Bronchial epithelial cell (primary cell): ENCODE data around the gene NFKBIZ. TPM values are rescaled to one million over a fixed set of nuclear protein-coding genes. Genes with fewer than 3 reads are reported as not detected.

Source experiments
- DNase-seq: peaks from one replicate; pipeline ENCODE4 v3.0.0-alpha.2; 2010; ENCODE audit warnings: low read depth
- FAIRE-seq: peaks from 2 replicates; lab custom pipeline; 2011; peaks lifted over from hg19 to GRCh38; lab: Jason Lieb, UNC
- H3K27me3 ChIP-seq: 2 replicates; pipeline ENCODE4 v1.5.1; 2011; ENCODE audit warnings: low read length; ENCODE audit not compliant: control insufficient read depth, insufficient read depth
- H3K36me3 ChIP-seq: 2 replicates; pipeline ENCODE4 v1.5.1; 2011; ENCODE audit warnings: low read length; ENCODE audit not compliant: control insufficient read depth, insufficient read depth
- H3K4me3 ChIP-seq: 2 replicates; pipeline ENCODE4 v1.5.1; 2011; ENCODE audit warnings: mild to moderate bottlenecking, low read depth, low read length, control low read depth
- total RNA-seq: library from RNA; depleted of rRNA; stranded (reverse); fragments of >200 nt; gene quantifications from 2 replicates; pipeline ENCODE4 v1.2.1, GENCODE V29; 2014
- TF ChIP-seq, protein P1 (sequence below): IDR thresholded peaks from 2 replicates; pipeline ENCODE4 v1.5.1; 2011; ENCODE audit warnings: mild to moderate bottlenecking, moderate library complexity, low read length, control low read depth, inconsistent platforms; ENCODE audit not compliant: insufficient read depth, severe bottlenecking

The NFKBIZ gene
- total RNA-seq, 1 donor from 2014 or later = 40.3 TPM

DNA sequence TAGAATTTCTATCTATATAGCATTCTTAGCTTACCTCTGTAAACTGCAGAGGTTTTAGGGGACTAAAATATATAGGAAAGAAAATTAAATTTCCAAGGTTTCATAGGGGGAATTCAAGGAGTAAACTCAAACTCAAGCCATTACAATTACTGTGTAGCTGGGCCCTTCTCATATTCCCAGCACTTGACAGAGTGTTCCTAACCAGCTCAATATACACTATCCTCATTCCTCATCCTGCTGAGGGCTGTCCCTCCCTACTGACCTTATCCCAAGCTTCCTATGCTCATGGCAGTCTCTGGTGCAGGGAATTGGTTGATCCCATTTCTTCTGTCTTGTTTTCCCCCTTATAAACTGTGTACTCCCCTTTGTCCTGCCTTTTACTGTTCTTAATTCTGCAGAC lies 36.4 kb upstream of the NFKBIZ start:
- FAIRE-seq (no peak), DNase-seq (no peak)
- H3K36me3 ChIP-seq = no peaks in the 10 kb centered on the region
- TF ChIP-seq, protein P1, sequence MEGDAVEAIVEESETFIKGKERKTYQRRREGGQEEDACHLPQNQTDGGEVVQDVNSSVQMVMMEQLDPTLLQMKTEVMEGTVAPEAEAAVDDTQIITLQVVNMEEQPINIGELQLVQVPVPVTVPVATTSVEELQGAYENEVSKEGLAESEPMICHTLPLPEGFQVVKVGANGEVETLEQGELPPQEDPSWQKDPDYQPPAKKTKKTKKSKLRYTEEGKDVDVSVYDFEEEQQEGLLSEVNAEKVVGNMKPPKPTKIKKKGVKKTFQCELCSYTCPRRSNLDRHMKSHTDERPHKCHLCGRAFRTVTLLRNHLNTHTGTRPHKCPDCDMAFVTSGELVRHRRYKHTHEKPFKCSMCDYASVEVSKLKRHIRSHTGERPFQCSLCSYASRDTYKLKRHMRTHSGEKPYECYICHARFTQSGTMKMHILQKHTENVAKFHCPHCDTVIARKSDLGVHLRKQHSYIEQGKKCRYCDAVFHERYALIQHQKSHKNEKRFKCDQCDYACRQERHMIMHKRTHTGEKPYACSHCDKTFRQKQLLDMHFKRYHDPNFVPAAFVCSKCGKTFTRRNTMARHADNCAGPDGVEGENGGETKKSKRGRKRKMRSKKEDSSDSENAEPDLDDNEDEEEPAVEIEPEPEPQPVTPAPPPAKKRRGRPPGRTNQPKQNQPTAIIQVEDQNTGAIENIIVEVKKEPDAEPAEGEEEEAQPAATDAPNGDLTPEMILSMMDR = no peak
- H3K27me3 ChIP-seq = no peaks in the 10 kb centered on the region
- no peak overlapping the region for H3K4me3 ChIP-seq

DNA sequence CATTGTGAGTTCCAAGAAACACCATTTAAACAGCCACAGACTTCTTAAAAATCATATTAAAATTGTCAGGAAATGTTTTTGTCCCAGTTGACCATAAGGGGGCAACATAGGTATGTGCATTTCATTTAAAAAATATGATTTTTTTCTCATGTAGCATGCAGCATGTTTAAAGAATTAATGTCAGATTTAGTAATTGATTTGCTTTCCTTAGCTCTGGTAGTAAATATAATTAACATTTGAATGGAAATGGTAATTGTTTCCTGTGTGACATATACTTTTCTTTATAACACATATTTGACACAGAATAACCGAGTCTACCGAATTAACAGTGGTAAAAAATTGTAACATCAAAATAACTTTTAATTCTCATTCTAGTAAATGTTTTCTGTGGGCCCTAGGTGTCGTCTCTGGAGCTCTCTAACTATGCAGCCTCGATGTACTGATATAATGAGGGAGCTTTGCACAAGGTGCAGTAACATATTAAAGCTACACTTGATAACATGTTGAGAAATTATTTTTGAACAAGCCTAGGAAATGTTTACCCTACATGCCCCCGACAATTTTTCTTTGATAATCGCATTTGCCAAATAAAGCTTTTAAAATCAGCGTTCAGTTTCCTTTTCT lies 35.4 kb upstream of the NFKBIZ start:
- no peak for FAIRE-seq
- H3K4me3 ChIP-seq = no peak overlapping the region
- TF ChIP-seq, protein P1 = peak; percentile 27
- no peaks in the 10 kb centered on the region for H3K36me3 ChIP-seq
- H3K27me3 ChIP-seq = no peaks in the 10 kb centered on the region
- peak; percentile 50 for DNase-seq

DNA sequence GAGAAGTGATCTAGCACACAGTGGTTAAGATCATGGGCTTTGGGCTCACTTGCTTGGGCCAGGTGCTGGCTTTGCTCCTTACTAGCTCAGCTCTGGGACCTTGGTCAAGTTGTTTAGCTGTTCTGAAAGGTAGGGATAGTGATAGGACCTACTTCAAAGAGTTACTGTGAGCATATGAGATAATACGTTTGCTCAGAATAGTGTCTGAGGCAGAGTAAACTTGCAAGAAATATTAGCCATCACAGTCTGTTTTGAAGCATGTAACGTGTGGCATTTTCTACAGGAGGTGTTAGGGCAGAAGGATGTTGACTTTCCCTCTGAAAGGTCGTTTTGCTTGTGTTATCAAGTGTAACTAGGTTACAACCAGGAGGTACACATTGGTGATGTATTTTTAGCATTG lies 34.5 kb upstream of the NFKBIZ start:
- Histone ChIP-seq H3K4me3 (no peak overlapping the region), H3K36me3 (no peaks in the 10 kb centered on the region), H3K27me3 (no peaks in the 10 kb centered on the region)
- DNase-seq (no peak), FAIRE-seq (no peak)
- TF ChIP-seq, protein P1 = no peak

DNA sequence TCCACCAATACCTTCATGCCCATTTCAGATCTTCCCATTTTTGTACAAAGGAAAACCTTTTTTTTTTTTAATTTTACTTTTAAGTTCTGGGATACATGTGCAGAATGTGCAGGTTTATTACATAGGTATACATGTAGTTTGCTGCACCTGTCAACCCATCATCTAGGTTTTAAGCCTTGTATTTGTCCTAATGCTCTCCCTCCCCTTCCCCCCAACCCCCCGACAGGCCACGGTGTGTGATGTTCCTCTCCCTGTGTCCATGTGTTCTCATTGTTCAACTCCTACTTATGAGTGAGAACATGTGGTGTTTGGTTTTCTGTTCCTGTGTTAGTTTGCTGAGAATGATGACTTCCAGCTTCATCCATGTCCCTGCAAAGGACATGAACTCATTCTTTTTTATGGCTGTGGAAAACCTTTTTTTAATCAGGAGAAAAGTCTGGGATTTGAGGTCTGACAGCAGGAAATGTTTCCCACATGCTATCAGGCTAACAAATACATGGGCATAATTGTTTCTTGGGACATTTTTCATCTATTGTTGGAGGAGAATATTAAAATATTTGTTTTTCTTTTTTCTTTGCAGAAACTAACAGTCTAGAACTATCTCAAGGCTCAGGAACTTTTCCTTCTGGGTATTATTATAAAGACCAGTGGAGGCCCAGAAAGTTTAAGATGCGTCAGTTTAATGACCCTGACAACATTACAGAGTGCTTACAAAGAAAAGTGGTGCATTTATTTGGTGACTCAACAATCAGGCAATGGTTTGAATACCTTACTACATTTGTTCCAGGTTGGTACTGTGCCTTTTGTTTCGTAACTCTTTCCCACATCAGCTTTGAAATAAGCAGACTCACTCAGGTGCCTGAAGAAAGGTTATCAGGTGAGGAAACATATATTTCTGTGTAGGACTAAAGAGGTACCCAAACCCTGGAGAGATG lies 32.8 kb upstream of the NFKBIZ start:
- DNase-seq = peak; percentile 81
- Histone ChIP-seq H3K36me3 (no peaks in the 10 kb centered on the region), H3K4me3 (no peak overlapping the region), H3K27me3 (no peaks in the 10 kb centered on the region)
- TF ChIP-seq, protein P1 = no peak
- peak; percentile 13 for FAIRE-seq

DNA sequence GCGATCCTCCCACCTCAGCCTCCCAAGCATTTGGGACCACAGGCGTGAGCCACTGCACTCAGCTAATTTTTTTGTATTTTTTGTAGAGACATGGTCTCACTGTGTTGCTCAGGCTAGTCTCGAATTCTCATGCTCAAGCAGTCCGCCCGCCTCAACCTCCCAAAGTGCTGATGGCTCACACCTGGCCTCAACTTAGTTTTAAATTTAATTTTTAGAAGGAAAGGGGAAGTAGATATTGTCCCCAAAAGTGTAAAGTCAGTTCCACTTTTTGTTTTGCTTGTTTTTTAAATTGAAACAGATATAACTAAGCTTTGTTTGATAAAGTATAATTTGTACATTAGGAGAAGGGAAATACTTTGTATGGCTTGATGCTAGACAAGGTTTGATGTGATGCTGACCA lies 31.3 kb upstream of the NFKBIZ start:
- Histone ChIP-seq H3K27me3 (no peaks in the 10 kb centered on the region), H3K36me3 (no peaks in the 10 kb centered on the region), H3K4me3 (no peak overlapping the region)
- DNase-seq (no peak), FAIRE-seq (no peak)
- TF ChIP-seq, protein P1 = no peak
